ENCODE results near the gene ATP8B1.

GRCh38 chr18:57787068-57787685 is 15.9 kb downstream of the ATP8B1 start:
- no peak for TF ChIP-seq CTCF (IDR thresholded peaks at IDR 0.05; ENCODE audit: insufficient read depth, low read length)
- TF ChIP-seq POLR2AphosphoS5 (IDR thresholded peaks at IDR 0.05; ENCODE audit: low read depth) = no peak
- TF ChIP-seq REST (IDR thresholded peaks at IDR 0.05; ENCODE audit: insufficient replicate concordance, low read depth) = no peak
- no peak for TF ChIP-seq GABPA (IDR thresholded peaks at IDR 0.05; ENCODE audit: low read depth)
